MCF 10A (cell line): ENCODE results near the gene RPL36AL. TPM values are rescaled to one million over a fixed set of nuclear protein-coding genes. Genes with fewer than 3 reads are reported as not detected.

Source experiments
- BruUV-seq: library from RNA; stranded (reverse); fragments of 400-500 nt; replicated peaks from 2 replicates; lab custom pipeline; 2021; lab: Mats Ljungman, UMichigan
- CTCF ChIA-PET: fragments of 300-600 bp; sonication (Branson Sonifier 250); formaldehyde crosslinking; extraction: SDS; loops from one replicate; lab custom pipeline; 2021; ENCODE audit warnings: antibody characterized with exemption, inconsistent platforms; lab: Yijun Ruan, JAX
- POLR2A ChIA-PET: fragments of 300-600, 350-650 bp; sonication (Branson Sonifier 250); formaldehyde crosslinking; extraction: SDS; loops from one replicate; lab custom pipeline; 2020; ENCODE audit warnings: antibody characterized with exemption, inconsistent platforms; lab: Yijun Ruan, JAX
- DNase-seq: peaks from one replicate; pipeline ENCODE4 v3.0.0-alpha.2; 2018; ENCODE audit not compliant: unreplicated experiment
- H3K27ac Mint-ChIP-seq: one replicate; pipeline ENCODE4 v1.8.0; 2022; ENCODE audit warnings: mild to moderate bottlenecking, low read depth, mixed read lengths; ENCODE audit not compliant: unreplicated experiment
- H3K27me3 Mint-ChIP-seq: one replicate; pipeline ENCODE4 v1.8.0; 2022; ENCODE audit warnings: mixed read lengths; ENCODE audit not compliant: insufficient read depth, unreplicated experiment
- H3K36me3 Mint-ChIP-seq: one replicate; pipeline ENCODE4 v1.8.0; 2022; ENCODE audit warnings: mild to moderate bottlenecking, moderate library complexity, mixed read lengths; ENCODE audit not compliant: insufficient read depth, unreplicated experiment
- H3K4me1 Mint-ChIP-seq: one replicate; pipeline ENCODE4 v1.8.0; 2022; ENCODE audit warnings: mixed read lengths; ENCODE audit not compliant: insufficient read depth, unreplicated experiment
- H3K4me3 Mint-ChIP-seq: one replicate; pipeline ENCODE4 v1.8.0; 2022; ENCODE audit warnings: mild to moderate bottlenecking, moderate library complexity, mixed read lengths; ENCODE audit not compliant: unreplicated experiment
- H3K9me3 Mint-ChIP-seq: one replicate; pipeline ENCODE4 v1.8.0; 2022; ENCODE audit warnings: mixed read lengths; ENCODE audit not compliant: unreplicated experiment
- CTCF ChIP-seq: fragments of 200-600 bp; IDR thresholded peaks from one replicate; pipeline ENCODE4 v1.8.0; 2022; ENCODE audit warnings: antibody characterized with exemption, mild to moderate bottlenecking; ENCODE audit not compliant: unreplicated experiment
- intact Hi-C: fragments of 100-400 bp; cut with micrococcal nuclease; formaldehyde crosslinking; loops from 2 replicates; pipeline ENCODE4 v1.14.1; 2022
- total RNA-seq: library from RNA; stranded (reverse); gene quantifications from 2 replicates; pipeline ENCODE4 v1.2.3, GENCODE V29; 2022

Gene RPL36AL
- total RNA-seq, 1 experiment from 2014 or later: 257 TPM

- Mint-ChIP-seq H3K27me3 (no peaks in the 10 kb centered on the region), H3K4me1 (no peaks in the 10 kb centered on the region), H3K27ac (no peak overlapping the region), H3K4me3 (no peak overlapping the region), H3K9me3 (no peaks in the 10 kb centered on the region), H3K36me3 (peaks cover 18% of the 10 kb centered on the region)
- no peak for TF ChIP-seq CTCF
- ChIA-PET CTCF (interaction anchor here (0.6 to 1.0 kb wide), 3 partner anchors 8 to 69 kb away, joined by 3 to 4 read pairs (median 4); no protein-coding TSS in a partner anchor), POLR2A (interaction anchor here (1.2 kb wide), 1 partner anchor 113 kb away, joined by 4 read pairs; the partner anchor contains the start of gene KLHDC2)
- BruUV-seq: no TSS peak
- intact Hi-C loops: no loop called here
- no peak for DNase-seq
Observed at GRCh38 chr14:49654511-49654910, 34.1 kb upstream of the RPL36AL start.

- no TSS peak for BruUV-seq
Observed at GRCh38 chr14:49653508-49653907, 33.1 kb upstream of the RPL36AL start.

GRCh38 chr14:49642163-49642562 is 21.7 kb upstream of the RPL36AL start:
- POLR2A ChIA-PET: interaction anchor here (0.9 to 1.0 kb wide), 2 partner anchors 10 to 22 kb away, joined by 3 to 5 read pairs; partner anchors contain the start of genes MGAT2 and RPL36AL
- Mint-ChIP-seq H3K27ac (peak overlapping the region; percentile 70), H3K4me1 (peaks cover 19% of the 10 kb centered on the region), H3K36me3 (peaks cover 54% of the 10 kb centered on the region), H3K27me3 (no peaks in the 10 kb centered on the region), H3K9me3 (no peaks in the 10 kb centered on the region), H3K4me3 (no peak overlapping the region)
- no peak for TF ChIP-seq CTCF
- no TSS peak for BruUV-seq
- DNase-seq: no peak
- intact Hi-C loops: no loop called here
- CTCF ChIA-PET: interaction anchor here (0.8 to 1.4 kb wide), 4 partner anchors 8 to 153 kb away, joined by 3 to 4 read pairs (median 3); no protein-coding TSS in a partner anchor

More at GRCh38 chr14:49653508-49653907, 33.1 kb upstream of the RPL36AL start:
- Mint-ChIP-seq H3K9me3 (no peaks in the 10 kb centered on the region), H3K4me1 (no peaks in the 10 kb centered on the region), H3K27me3 (no peaks in the 10 kb centered on the region), H3K27ac (no peak overlapping the region), H3K36me3 (peaks cover 18% of the 10 kb centered on the region), H3K4me3 (no peak overlapping the region)
- ChIA-PET POLR2A (interaction anchor here (0.6 to 1.2 kb wide), 2 partner anchors 114 to 198 kb away, joined by 4 read pairs; partner anchors contain the start of gene KLHDC2), CTCF (no interaction called here)
- no peak for TF ChIP-seq CTCF
- intact Hi-C loops: no loop called here
- no peak for DNase-seq

GRCh38 chr14:49641697-49642129 is 21.3 kb upstream of the RPL36AL start:
- H3K4me1 Mint-ChIP-seq: peaks cover 23% of the 10 kb centered on the region
- ChIA-PET POLR2A (interaction anchor here (0.6 to 1.0 kb wide), 3 partner anchors 9 to 126 kb away, joined by 3 to 5 read pairs (median 3); partner anchors contain the start of genes KLHDC2, MGAT2 and RPL36AL), CTCF (interaction anchor here (0.8 to 1.4 kb wide), 2 partner anchors 8 to 13 kb away, joined by 3 to 4 read pairs; no protein-coding TSS in a partner anchor)
- no peaks in the 10 kb centered on the region for H3K27me3 Mint-ChIP-seq
- peaks cover 50% of the 10 kb centered on the region for H3K36me3 Mint-ChIP-seq
- no peak for TF ChIP-seq CTCF
- intact Hi-C loops: no loop called here
- BruUV-seq: no TSS peak
- H3K27ac Mint-ChIP-seq: peak overlapping the region; percentile 70
- no peak for DNase-seq
- H3K4me3 Mint-ChIP-seq: no peak overlapping the region
- no peaks in the 10 kb centered on the region for H3K9me3 Mint-ChIP-seq
